GM21390 (cell line): Measurements from ENCODE around the gene MTR.
"Not testable (repeated sequence)": the region's sequence is repeated elsewhere in the genome, so short reads cannot be mapped to it uniquely, and the experiment has no call there.

Experiments
- ATAC-seq: cut with Tn5 transposase; IDR thresholded peaks from one replicate; pipeline ENCODE4 v1.9.1; 2021; ENCODE audit not compliant: unreplicated experiment

MTR gene

DNA sequence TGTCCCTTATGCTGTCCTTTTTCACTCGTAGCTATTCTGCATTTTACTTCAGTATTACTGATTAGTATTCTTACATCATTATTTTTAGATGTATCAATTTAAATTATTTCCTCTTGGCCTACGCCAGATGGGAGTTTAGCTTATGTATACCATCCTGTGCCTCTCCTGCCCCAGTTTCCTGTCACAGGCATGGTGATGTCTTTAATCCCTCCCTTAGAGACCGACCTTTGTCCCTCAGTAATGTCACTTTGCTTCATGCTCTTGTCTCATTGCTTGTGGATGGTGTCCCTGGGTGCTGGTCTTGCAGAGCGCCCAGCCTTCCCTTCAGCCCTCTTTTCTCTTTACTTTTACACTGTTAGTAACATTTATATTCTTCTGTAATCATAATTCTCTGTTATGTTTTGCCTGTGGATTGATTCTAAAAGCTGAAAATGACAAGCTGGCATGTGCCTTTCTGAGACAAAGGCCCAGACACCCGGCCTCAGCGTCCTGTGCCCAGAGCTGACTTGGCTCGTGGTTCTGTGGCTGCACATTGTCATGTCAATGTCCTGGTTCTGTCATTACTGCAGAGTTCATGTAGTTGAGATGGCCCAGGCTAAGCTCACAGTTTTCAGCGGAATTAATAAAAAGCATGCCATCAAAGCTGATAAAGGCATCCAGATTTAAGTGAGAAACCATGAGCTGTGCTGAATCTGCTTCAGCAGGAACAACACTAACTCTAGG lies 100.7 kb downstream of the MTR start:
- no peak for ATAC-seq

DNA sequence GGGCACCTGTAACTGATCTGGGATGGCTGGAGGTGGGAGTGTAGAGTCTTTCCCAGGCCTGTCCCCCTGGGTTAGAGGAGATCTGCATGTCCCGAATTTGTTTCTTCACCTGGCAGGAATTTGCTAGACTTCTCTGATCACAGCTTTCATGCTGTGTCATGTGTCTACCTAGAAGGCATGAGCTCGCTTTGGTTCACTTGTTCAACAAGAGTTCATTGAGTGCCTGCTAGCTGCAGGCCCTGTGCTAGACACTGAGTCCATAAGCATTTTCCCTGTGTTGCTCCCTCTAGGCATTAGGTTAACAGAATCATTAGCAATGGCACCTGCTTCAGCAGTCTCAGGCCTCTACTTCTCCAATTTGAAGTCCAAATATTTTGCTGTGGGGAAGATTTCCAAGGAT lies 101.6 kb downstream of the MTR start:
- ATAC-seq = no peak

DNA sequence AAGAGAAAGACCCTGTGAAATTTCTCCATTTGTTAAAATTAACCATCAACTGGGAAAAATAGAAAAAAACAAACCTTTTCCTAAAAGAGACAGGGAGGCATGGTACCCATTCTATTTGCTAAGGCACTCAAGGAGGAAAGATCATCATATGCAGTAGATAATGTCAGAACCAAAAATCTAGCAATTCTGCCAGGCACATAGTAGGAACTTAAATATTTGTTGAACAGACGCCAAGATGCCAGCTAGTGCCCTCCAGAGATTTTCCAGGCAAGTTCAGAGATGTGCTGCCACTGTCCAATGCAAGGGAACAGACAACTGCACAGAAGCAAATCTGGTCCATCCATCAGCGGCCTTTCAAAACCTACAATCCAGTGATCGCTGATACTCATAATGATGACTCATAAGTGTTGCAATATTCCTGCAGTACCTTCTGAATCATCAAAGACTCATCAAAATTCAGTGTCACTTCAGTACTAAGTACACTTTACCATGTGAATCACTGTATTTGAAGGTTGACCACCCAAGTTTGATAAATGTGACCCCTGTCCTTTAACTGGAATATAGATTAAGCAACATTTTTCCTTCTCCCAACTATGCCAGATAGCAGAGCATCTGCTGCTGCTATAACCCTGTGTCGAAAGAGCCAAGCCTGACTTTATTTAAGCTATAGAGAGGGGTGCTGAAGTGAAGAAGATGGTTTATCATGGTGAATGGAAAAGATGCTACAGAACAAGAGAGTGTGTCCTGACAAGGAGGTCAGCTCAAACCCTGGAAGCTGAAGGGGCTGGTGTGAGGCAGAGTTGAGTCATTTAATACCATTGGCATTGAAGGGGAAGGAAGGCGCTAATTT lies 110.0 kb downstream of the MTR start:
- no peak for ATAC-seq

DNA sequence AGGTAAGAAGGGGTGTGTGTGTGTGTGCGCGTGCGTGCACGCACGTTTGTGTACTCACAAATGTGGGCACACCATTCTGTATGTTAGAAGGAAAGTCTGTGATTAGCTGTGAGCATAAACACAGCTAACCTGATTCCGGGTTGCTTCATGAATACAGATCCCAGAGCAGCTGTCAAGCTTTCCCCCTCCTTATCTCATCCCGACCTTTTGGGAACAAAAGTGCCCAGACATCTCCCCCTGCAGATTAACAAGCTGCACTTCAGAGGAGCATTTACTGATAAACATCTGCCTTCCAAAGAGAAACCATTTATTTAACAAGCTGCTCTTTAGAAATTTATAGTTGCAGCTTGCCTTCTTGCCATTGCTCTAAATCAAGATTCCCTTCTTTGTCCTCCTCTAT lies 112.1 kb downstream of the MTR start:
- ATAC-seq = no peak

DNA sequence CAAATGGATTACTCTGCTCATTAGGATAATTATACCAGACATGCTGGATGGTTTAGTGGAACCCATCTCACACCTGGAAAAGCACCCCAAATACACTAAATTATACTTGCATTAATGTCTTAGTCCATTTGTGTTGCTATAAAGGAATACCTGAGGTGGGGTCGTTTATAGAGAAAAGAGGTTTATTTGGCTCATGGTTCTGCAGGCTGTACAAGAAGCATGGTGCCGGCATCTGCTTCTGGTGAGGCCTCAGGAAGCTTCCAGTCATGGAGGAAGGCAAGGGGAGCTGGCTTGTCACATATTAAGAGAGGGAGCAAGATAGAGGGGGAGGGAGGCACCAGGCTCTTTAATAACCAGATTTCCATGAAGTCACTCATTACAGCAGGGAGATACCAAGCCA lies 113.6 kb downstream of the MTR start:
- no peak for ATAC-seq

DNA sequence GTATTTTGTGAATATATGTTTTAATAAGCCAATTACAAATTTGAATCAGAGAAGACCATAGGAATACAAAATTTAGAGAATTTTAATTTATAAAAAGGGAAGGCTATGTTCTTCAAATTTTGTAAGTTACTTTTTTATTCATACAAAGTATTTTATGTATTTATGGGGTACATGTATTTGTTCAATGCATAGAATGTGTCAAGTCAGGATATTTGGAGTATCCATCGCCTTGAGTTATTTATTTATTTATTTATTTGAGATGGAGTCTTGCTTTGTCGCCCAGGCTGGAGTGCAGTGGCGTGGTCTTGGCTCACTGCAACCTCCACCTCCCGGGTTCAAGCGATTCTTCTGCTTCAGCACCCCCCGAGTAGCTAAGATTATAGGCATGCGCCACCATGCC lies 116.0 kb downstream of the MTR start:
- ATAC-seq = not testable (repeated sequence)

DNA sequence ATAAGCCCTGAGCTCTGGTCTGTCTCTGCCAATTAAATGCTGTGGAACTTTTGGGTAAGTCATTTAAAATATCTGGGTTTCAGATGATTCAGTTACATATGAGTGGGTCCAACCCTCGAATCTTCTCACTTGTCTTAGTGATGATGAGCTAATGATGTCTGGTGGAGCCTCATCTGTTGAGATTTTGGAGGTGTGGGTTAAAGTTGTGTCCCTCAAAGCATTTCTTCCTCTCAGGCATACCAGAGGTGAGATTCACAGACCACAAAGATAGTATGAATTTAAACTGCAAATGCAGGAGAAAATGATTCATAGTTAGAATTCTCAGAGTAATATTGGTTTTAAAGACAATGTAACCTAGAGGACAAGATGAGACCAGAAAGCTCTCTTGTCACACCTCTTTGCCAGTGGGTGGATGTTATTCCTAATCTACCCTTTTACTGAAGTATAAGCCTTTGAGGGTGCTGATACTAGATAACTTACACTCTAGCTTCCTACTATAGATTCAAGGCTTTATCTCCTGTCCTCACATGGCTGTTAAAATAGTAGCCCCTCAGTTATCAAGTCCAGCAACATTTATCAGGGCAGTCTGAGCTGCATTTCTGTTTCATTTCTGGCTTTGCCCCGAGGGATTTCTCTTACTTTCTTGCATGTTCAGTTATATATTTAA lies 118.4 kb downstream of the MTR start:
- ATAC-seq = no peak

DNA sequence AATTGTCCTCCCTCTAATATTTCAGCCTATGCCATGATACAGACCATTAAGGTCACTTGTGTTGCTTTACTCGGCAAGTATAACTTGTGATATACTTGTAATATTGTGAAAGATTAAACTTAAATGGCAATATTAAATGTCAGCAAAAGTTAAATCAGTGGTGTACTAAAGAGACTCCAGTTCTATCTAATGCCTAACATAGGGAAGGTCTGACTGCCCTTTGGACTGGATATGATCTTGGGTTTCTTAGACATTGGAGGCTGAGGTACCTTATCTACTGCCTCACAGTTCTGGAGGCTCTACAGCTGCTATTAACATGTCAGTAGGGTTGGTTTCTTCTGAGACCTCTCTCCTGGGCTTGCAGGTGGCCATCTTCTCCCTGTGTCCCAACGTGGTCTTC lies 119.3 kb downstream of the MTR start:
- no peak for ATAC-seq

DNA sequence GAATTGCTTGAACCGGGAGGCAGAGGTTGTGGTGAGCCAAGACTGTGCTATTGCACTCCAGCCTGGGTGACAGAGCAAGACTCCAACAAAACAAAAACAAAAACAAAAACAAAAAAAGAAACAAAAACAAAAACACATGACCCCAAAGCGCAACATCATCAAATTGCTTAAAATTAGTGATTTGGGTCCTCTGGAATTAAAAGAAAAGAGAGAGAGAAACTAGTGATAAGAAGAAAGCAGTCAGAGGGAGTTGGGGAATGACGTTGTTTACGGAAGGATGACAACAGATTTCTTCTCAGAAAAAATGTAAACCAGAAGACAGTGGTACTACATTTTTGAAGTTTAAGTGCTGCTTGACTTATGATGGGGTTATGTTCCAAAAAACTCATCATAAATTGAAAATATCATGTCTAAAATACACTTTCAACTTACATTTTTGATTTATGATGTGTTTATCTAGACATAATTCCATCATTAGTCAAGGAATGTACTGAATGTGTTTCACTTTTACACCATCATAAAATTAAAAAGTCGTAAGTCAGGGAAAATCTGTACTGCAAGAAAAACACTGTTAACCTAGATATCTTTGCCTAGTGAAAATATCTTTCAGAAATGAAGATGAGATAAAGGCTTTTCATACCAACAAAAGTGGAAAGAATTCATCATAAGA lies 121.2 kb downstream of the MTR start:
- ATAC-seq = no peak

DNA sequence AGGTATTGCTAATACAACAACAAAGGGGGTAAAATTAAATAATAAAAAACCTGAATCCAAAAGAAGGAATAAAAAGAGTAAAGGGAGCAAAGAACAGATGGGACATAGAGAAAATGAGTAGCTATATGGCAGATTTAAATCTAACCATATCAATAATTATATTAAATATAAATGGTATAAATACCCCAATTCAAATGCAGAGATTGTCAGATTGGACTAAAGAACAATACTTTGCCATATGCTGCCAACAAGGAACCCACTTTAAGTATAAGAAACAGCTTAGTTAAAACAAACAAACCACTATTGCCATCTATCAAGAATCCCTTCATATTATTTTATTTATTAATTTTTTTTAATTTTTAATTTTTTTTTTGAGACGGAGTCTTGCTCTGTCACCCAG lies 122.4 kb downstream of the MTR start:
- no peak for ATAC-seq

DNA sequence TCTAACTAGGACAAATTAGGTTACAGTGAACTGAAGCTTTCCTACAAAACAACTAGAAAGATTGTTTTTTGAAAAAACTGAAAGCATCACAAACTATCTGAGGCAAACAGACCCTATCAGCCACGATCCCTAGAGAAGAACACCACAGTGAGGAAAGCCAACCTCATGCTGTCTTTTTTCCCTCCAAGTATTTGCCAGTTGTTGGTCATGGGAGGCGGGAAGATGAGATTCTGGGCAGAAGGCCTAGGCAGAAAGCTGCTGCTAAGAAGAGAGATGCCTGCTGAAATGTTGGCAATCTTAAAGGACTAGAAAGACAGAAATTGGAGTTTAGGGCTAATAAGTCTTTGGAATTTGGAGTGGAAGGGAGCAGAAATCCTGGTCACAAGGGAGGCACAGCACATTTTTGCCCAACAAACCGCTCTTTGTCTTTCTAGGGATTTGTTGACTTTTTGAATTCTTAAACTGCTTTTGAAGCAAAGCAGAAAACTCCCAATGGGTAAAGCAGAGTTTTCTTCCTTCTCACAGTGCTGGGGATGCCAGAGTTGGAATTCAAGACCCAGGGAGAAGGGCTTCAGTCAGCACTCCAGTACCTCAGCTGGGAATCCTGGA lies 125.3 kb downstream of the MTR start:
- ATAC-seq = no peak

DNA sequence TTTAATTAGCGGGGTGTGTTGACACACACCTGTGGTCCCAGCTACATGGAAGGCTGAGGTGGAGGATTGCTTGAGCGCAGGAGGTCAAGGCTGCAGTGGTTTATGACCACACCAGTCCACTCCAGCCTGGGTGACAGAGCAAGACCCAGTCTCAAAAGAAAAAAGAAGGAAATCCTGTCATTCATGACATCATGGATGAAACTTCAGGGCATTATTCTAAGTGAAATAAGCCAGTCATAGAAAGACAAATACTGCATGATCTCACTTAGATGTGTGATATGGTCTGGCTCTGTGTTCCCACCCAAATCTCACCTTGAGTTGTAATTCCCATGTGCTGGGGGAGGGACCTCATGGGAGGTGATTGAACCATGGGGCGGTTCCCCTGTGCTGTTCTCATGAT lies 126.5 kb downstream of the MTR start:
- no peak for ATAC-seq

DNA sequence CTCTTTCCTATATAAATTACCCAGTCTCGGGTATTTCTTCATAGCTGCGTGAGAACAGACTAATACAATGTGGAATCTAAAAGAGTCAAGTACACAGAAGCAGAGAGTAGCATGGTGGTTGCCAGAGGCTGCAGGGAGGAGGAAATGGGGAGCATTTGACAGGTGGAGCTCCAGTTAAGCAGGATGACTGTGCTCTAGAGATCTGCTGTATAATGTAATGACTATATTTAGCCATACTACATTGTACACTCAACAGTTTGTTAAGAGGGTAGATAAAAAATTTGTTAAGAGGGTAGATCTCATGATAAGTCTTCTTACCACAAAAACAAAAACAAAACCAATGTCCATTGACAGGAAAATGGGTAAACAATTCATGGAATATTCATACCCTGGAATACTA lies 127.1 kb downstream of the MTR start:
- ATAC-seq = no peak

DNA sequence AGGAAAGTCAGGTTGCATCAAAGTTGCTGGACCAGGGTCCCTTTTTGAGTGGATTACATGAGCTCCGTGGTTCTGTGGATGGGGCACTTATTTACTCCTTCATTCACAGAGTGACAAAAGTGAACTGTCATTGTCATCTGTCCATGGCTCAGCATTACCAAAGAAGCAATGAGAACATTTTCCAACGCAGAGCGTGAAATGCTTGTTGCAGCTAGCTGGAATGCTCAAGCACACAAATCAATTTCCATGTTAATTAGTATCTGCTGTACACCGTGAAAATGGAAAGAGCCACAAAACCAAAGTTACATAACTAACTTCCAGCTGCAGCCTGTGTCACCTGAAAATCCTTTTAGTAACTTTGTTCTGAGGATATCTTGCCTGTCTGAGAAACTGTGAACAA lies 130.3 kb downstream of the MTR start:
- no peak for ATAC-seq

DNA sequence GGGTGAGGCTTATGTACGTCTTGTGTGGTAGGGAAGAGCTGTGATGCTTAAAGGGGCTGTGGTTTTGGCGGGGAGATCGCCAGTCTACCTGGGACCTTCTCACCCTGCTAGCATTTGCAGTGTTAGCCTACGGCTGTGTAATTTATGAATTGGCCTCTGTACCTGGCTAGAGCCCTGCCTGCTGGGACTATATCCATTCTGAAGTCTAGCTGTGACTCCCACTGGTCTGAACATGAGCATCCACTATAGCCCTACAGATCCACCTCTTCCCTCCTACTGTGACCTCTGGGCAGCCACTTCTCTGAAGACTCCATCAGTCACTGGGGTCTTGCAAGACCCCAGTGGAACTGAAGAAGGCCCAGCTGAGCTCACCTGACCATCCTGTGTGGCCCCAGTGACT lies 135.4 kb downstream of the MTR start:
- ATAC-seq = no peak

DNA sequence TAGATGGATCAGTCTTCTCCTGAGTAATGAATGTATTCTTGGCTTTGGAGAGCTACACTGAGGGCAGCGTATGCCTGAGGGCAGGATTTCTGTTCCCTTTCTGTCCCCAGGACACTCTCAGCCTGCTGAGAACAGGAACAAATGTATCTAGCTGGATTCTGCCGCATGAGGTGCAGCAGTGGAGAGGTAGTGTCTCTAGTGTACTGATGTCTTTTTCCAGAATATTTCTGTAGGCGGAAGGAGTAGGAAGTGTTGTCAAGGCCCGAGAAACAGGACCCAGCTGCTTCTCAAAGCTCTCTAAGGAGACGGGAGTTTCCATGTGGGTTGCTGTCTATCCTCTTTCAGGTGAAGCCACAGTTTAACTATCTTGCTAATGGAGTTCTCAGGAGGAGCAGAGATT lies 143.7 kb downstream of the MTR start:
- no peak for ATAC-seq

DNA sequence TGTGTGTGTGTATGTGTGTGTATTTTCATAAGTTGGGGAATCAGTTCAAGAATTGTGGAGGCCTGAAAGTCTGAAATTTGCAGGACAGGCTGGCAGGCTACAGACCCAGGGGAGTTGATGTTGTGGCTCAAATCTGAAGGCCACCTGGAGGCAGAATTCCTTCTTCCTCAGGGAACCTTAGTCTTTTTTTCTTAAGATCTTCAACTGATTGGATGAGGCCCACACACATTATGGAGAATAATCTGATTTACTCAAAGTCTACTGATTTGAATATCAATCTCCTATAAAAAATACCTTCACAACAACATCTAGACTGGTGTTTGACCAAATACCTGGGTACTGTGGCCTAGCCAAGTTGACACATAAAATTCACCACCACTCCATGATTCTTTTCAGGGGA lies 147.3 kb downstream of the MTR start:
- ATAC-seq = no peak

DNA sequence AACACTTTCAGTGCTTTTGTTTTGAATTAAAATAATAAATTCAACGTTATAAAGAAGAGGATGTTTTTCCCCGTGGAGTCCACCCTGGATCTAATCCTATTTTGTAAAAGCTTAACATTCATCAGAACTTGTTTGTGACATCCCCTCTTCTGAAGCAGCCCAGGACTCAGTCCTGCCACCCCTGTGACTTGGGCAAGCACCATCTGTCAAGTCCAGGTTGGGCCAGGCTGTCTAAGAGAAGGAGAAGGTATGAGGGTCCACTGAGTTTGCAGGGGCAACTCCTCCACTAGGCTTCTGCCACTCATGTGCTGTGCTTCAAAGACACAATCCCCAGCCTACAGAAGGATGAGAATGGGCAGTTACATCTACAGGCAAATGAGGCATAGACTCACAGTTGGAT lies 149.5 kb downstream of the MTR start:
- no peak for ATAC-seq

DNA sequence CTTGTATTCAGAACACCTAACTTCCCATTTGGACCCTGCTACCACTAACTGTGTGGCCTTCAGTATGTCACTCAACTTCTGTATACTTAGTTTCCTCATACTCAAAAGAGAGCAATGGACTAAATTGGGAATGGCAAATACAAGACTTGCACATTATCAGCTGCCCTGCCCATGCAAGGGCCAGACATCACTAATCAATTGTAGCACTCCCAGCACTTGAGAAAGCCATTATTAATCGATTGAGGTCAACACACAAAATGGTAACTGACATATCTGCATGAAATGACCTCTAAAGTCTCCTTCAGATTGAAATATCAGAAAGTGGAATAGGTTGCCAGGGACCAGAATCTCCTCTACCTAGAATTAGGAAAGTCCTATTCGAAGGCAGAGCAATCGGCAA lies 149.9 kb downstream of the MTR start:
- no peak for ATAC-seq

DNA sequence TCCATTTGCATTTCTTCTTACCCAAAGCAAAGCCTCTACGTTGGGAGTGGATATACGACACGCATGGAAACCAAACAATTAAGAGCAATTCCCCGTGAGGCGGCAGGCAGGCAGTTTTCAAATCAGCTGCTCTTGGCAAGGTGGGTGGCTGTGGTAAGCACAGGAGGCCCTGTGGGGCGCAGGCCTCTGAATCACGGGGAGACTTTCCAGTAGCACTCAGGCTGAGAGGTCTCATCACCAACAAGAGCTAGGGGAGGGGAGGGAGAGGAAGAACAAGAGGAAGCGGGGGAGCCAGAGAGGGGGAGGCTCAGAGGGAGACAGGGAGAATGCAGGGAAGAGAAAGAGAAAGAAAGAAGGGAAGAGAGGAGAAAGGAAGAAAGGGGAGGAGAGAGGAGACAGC lies 152.7 kb downstream of the MTR start:
- no peak for ATAC-seq

DNA sequence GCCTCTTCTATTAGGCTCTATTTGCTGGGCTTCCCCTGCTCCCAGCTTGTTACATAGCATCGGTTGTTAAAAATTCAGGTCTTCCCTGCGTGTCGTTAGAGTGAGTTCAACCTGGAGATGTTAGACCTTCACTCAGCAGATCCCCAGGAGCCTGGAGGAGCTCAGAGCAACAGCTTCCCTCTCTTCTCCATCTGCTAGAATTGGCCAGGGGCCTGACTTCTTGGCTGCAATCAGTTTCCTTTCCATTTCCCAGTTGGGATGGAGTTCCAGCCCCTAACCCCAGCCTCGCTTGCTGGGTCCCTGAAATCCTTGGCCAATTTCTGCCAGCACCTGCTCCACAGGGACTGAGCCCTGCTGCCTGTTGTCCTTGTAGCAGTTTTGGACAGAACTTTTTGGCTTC lies 153.3 kb downstream of the MTR start:
- ATAC-seq = no peak
